Gastroesophageal sphincter (tissue), 3 donors: ENCODE measurements around the gene PRKX.

ENCODE experiments used
- CTCF ChIP-seq, 4 experiments: fragments of 200-600 bp in 2 of 4; fragments of 450-650 bp in 2 of 4; sonication (generic) in 1 of 4; IDR thresholded peaks; one replicate each; pipeline ENCODE4 v1.5.1; 2017 to 2019; ENCODE audit warnings: antibody characterized with exemption in 4 of 4, mild to moderate bottlenecking in 2 of 4, moderate library complexity in 2 of 4
- EP300 ChIP-seq: sonication (generic); formaldehyde crosslinking; IDR thresholded peaks from one replicate; pipeline ENCODE4 v1.6.1; 2017; ENCODE audit warnings: antibody characterized with exemption, mild to moderate bottlenecking
- POLR2A ChIP-seq, 2 donors: fragments of 450-650 bp; IDR thresholded peaks; one replicate each; pipeline ENCODE4 v1.6.1; 2017; ENCODE audit warnings: antibody characterized with exemption in 2 of 2, mild to moderate bottlenecking in 2 of 2, moderate library complexity in 1 of 2
- POLR2AphosphoS5 ChIP-seq: sonication (generic); formaldehyde crosslinking; IDR thresholded peaks from one replicate; pipeline ENCODE4 v1.6.1; 2017; ENCODE audit warnings: antibody characterized with exemption

GRCh38 chrX:3567686-3568085 is 145.8 kb downstream of the PRKX start:
- TF ChIP-seq POLR2A (IDR thresholded peaks at IDR 0.05) = no peak
- no peak for TF ChIP-seq CTCF (IDR thresholded peaks at IDR 0.05)
- no peak for TF ChIP-seq POLR2AphosphoS5
- no peak for TF ChIP-seq EP300
